ENCODE measurements around the gene GNPTG.

The GNPTG gene

GRCh38 chr16:1346422-1347285 lies 5.1 kb upstream of the GNPTG start:
- Histone ChIP-seq H3K4me3 (ENCODE audit: control insufficient read depth in 1 of 7, extremely low read depth in 1 of 7, insufficient read depth in 4 of 7, low read depth in 2 of 7, low read length in 6 of 7) (no peak overlapping the region), H3K27ac (ENCODE audit: insufficient read depth in 1 of 2, low read depth in 1 of 2, low read length in 2 of 2, poor library complexity in 1 of 2, severe bottlenecking in 2 of 2) (no peak overlapping the region), H3K27me3 (replicated peaks in 2 of 5; ENCODE audit: control insufficient read depth in 4 of 5, insufficient read depth in 5 of 5, low read length in 4 of 5) (no peaks in the 10 kb centered on the region), H3K36me3 (ENCODE audit: control insufficient read depth in 4 of 4, insufficient read depth in 4 of 4, low read length in 3 of 4) (peaks cover 2 to 30% (median 18%) of the 10 kb centered on the region in 4 experiments), H3K4me1 (ENCODE audit: control extremely low read depth in 1 of 4, control insufficient read depth in 4 of 4, insufficient read depth in 4 of 4, low read length in 3 of 4) (peaks cover 2 to 31% (median 28%) of the 10 kb centered on the region in 4 experiments), H3K9me3 (ENCODE audit: control extremely low read depth in 1 of 5, control insufficient read depth in 4 of 5, insufficient read depth in 2 of 5, low read depth in 1 of 5, low read length in 4 of 5) (no peaks in the 10 kb centered on the region)
- CTCF ChIA-PET: interaction anchor here (0.9 to 3.7 kb wide), 4 partner anchors 9 to 19 kb away, joined by 3 to 17 read pairs (median 4); no protein-coding TSS in a partner anchor
- DNase-seq: no peak
- POLR2A ChIA-PET: no interaction called here
- WGBS (ENCODE audit: insufficient coverage): 86% methylated on average over 34 of the region's 34 CpGs

GRCh38 chr16:1347286-1347855 lies 4.4 kb upstream of the GNPTG start:
- 95% methylated on average over 29 of the region's 31 CpGs for WGBS (ENCODE audit: insufficient coverage)
- POLR2A ChIA-PET: no interaction called here
- CTCF ChIA-PET: interaction anchor here (1.0 to 3.7 kb wide), 2 partner anchors 12 to 16 kb away, joined by 3 to 17 read pairs; no protein-coding TSS in a partner anchor

GRCh38 chr16:1347962-1348361 lies 3.8 kb upstream of the GNPTG start:
- CTCF ChIA-PET: interaction anchor here (0.9 to 3.7 kb wide), 2 partner anchors 15 to 65 kb away, joined by 3 to 17 read pairs; no protein-coding TSS in a partner anchor
- no peak overlapping the region for H3K4me3 ChIP-seq (ENCODE audit: control insufficient read depth in 1 of 7, extremely low read depth in 1 of 7, insufficient read depth in 4 of 7, low read depth in 2 of 7, low read length in 6 of 7)
- H3K27me3 ChIP-seq (replicated peaks in 2 of 5; ENCODE audit: control insufficient read depth in 4 of 5, insufficient read depth in 5 of 5, low read length in 4 of 5): no peaks in the 10 kb centered on the region
- POLR2A ChIA-PET: interaction anchor here (0.5 kb wide), 1 partner anchor 1822 kb away, joined by 4 read pairs; no protein-coding TSS in a partner anchor
- no peak for DNase-seq
- peaks cover 9 to 30% (median 26%) of the 10 kb centered on the region in 4 experiments for H3K4me1 ChIP-seq (ENCODE audit: control extremely low read depth in 1 of 4, control insufficient read depth in 4 of 4, insufficient read depth in 4 of 4, low read length in 3 of 4)
- peaks cover 2 to 30% (median 18%) of the 10 kb centered on the region in 4 experiments for H3K36me3 ChIP-seq (ENCODE audit: control insufficient read depth in 4 of 4, insufficient read depth in 4 of 4, low read length in 3 of 4)
- 95% methylated on average over 17 of the region's 29 CpGs for WGBS (ENCODE audit: insufficient coverage)
- H3K27ac ChIP-seq (ENCODE audit: insufficient read depth in 1 of 2, low read depth in 1 of 2, low read length in 2 of 2, poor library complexity in 1 of 2, severe bottlenecking in 2 of 2): no peak overlapping the region
- H3K9me3 ChIP-seq (ENCODE audit: control extremely low read depth in 1 of 5, control insufficient read depth in 4 of 5, insufficient read depth in 2 of 5, low read depth in 1 of 5, low read length in 4 of 5): no peaks in the 10 kb centered on the region

More at GRCh38 chr16:1347286-1347855, 4.4 kb upstream of the GNPTG start:
- peaks cover 5 to 29% (median 25%) of the 10 kb centered on the region in 4 experiments for H3K4me1 ChIP-seq (ENCODE audit: control extremely low read depth in 1 of 4, control insufficient read depth in 4 of 4, insufficient read depth in 4 of 4, low read length in 3 of 4)
- no peak overlapping the region for H3K4me3 ChIP-seq (ENCODE audit: control insufficient read depth in 1 of 7, extremely low read depth in 1 of 7, insufficient read depth in 4 of 7, low read depth in 2 of 7, low read length in 6 of 7)
- H3K27ac ChIP-seq (ENCODE audit: insufficient read depth in 1 of 2, low read depth in 1 of 2, low read length in 2 of 2, poor library complexity in 1 of 2, severe bottlenecking in 2 of 2): no peak overlapping the region
- peaks cover 2 to 30% (median 18%) of the 10 kb centered on the region in 4 experiments for H3K36me3 ChIP-seq (ENCODE audit: control insufficient read depth in 4 of 4, insufficient read depth in 4 of 4, low read length in 3 of 4)
- no peak for DNase-seq
- H3K9me3 ChIP-seq (ENCODE audit: control extremely low read depth in 1 of 5, control insufficient read depth in 4 of 5, insufficient read depth in 2 of 5, low read depth in 1 of 5, low read length in 4 of 5): no peaks in the 10 kb centered on the region
- H3K27me3 ChIP-seq (replicated peaks in 2 of 5; ENCODE audit: control insufficient read depth in 4 of 5, insufficient read depth in 5 of 5, low read length in 4 of 5): no peaks in the 10 kb centered on the region

- Histone ChIP-seq H3K27ac (ENCODE audit: insufficient read depth in 1 of 2, low read depth in 1 of 2, low read length in 2 of 2, poor library complexity in 1 of 2, severe bottlenecking in 2 of 2) (no peak overlapping the region), H3K9me3 (ENCODE audit: control extremely low read depth in 1 of 5, control insufficient read depth in 4 of 5, insufficient read depth in 2 of 5, low read depth in 1 of 5, low read length in 4 of 5) (no peaks in the 10 kb centered on the region), H3K4me1 (ENCODE audit: control extremely low read depth in 1 of 4, control insufficient read depth in 4 of 4, insufficient read depth in 4 of 4, low read length in 3 of 4) (peaks cover 9 to 29% (median 25%) of the 10 kb centered on the region in 4 experiments), H3K27me3 (replicated peaks in 2 of 5; ENCODE audit: control insufficient read depth in 4 of 5, insufficient read depth in 5 of 5, low read length in 4 of 5) (no peaks in the 10 kb centered on the region), H3K36me3 (ENCODE audit: control insufficient read depth in 4 of 4, insufficient read depth in 4 of 4, low read length in 3 of 4) (peaks cover 2 to 30% (median 18%) of the 10 kb centered on the region in 4 experiments), H3K4me3 (ENCODE audit: control insufficient read depth in 1 of 7, extremely low read depth in 1 of 7, insufficient read depth in 4 of 7, low read depth in 2 of 7, low read length in 6 of 7) (no peak overlapping the region)
- CTCF ChIA-PET: interaction anchor here (0.9 to 3.7 kb wide), 3 partner anchors 12 to 65 kb away, joined by 3 to 17 read pairs (median 4); no protein-coding TSS in a partner anchor
- POLR2A ChIA-PET: interaction anchor here (0.5 kb wide), 1 partner anchor 1821 kb away, joined by 4 read pairs; no protein-coding TSS in a partner anchor
- 96% methylated on average over 13 of the region's 15 CpGs for WGBS (ENCODE audit: insufficient coverage)
- no peak for DNase-seq
Measured at GRCh38 chr16:1348441-1348840, 3.3 kb upstream of the GNPTG start.

GRCh38 chr16:1348926-1349325 lies 2.8 kb upstream of the GNPTG start:
- no peak for DNase-seq
- H3K36me3 ChIP-seq (ENCODE audit: control insufficient read depth in 4 of 4, insufficient read depth in 4 of 4, low read length in 3 of 4): peaks cover 2 to 30% (median 18%) of the 10 kb centered on the region in 4 experiments
- POLR2A ChIA-PET: no interaction called here
- no peaks in the 10 kb centered on the region for H3K27me3 ChIP-seq (replicated peaks in 2 of 5; ENCODE audit: control insufficient read depth in 4 of 5, insufficient read depth in 5 of 5, low read length in 4 of 5)
- H3K27ac ChIP-seq (ENCODE audit: insufficient read depth in 1 of 2, low read depth in 1 of 2, low read length in 2 of 2, poor library complexity in 1 of 2, severe bottlenecking in 2 of 2): no peak overlapping the region
- WGBS (ENCODE audit: insufficient coverage): 95% methylated on average over 14 of the region's 14 CpGs
- peaks cover 9 to 27% (median 22%) of the 10 kb centered on the region in 4 experiments for H3K4me1 ChIP-seq (ENCODE audit: control extremely low read depth in 1 of 4, control insufficient read depth in 4 of 4, insufficient read depth in 4 of 4, low read length in 3 of 4)
- H3K9me3 ChIP-seq (ENCODE audit: control extremely low read depth in 1 of 5, control insufficient read depth in 4 of 5, insufficient read depth in 2 of 5, low read depth in 1 of 5, low read length in 4 of 5): no peaks in the 10 kb centered on the region
- CTCF ChIA-PET: interaction anchor here (0.9 to 3.7 kb wide), 3 partner anchors 13 to 64 kb away, joined by 3 to 17 read pairs (median 4); no protein-coding TSS in a partner anchor
- H3K4me3 ChIP-seq (ENCODE audit: control insufficient read depth in 1 of 7, extremely low read depth in 1 of 7, insufficient read depth in 4 of 7, low read depth in 2 of 7, low read length in 6 of 7): no peak overlapping the region

GRCh38 chr16:1349351-1349750 lies 2.4 kb upstream of the GNPTG start:
- Histone ChIP-seq H3K4me3 (ENCODE audit: control insufficient read depth in 1 of 7, extremely low read depth in 1 of 7, insufficient read depth in 4 of 7, low read depth in 2 of 7, low read length in 6 of 7) (no peak overlapping the region), H3K27me3 (replicated peaks in 2 of 5; ENCODE audit: control insufficient read depth in 4 of 5, insufficient read depth in 5 of 5, low read length in 4 of 5) (no peaks in the 10 kb centered on the region), H3K9me3 (ENCODE audit: control extremely low read depth in 1 of 5, control insufficient read depth in 4 of 5, insufficient read depth in 2 of 5, low read depth in 1 of 5, low read length in 4 of 5) (no peaks in the 10 kb centered on the region), H3K27ac (ENCODE audit: insufficient read depth in 1 of 2, low read depth in 1 of 2, low read length in 2 of 2, poor library complexity in 1 of 2, severe bottlenecking in 2 of 2) (no peak overlapping the region), H3K4me1 (ENCODE audit: control extremely low read depth in 1 of 4, control insufficient read depth in 4 of 4, insufficient read depth in 4 of 4, low read length in 3 of 4) (peaks cover 9 to 29% (median 21%) of the 10 kb centered on the region in 4 experiments), H3K36me3 (ENCODE audit: control insufficient read depth in 4 of 4, insufficient read depth in 4 of 4, low read length in 3 of 4) (peaks cover 2 to 30% (median 18%) of the 10 kb centered on the region in 4 experiments)
- ChIA-PET CTCF (interaction anchor here (0.9 to 3.7 kb wide), 3 partner anchors 13 to 14 kb away, joined by 3 to 17 read pairs (median 4); no protein-coding TSS in a partner anchor), POLR2A (no interaction called here)
- 93% methylated on average over 14 of the region's 16 CpGs for WGBS (ENCODE audit: insufficient coverage)
- no peak for DNase-seq
